Vagina (tissue), 2 donors: ENCODE results near the gene LATS1. TPM values are rescaled to one million over a fixed set of nuclear protein-coding genes. Genes with fewer than 3 reads are reported as not detected.

Source experiments
- DNase-seq, 2 donors: peaks; one replicate each; pipeline ENCODE4 v3.0.0-alpha.2; 2017; ENCODE audit errors: extremely low spot score in 2 of 2
- H3K27ac ChIP-seq: fragments of 200-600 bp; sonication (generic); one replicate; pipeline ENCODE4 v1.5.1; 2019
- H3K27me3 ChIP-seq: fragments of 200-600 bp; sonication (generic); one replicate; pipeline ENCODE4 v1.5.1; 2019
- H3K36me3 ChIP-seq, 2 donors: fragments of 200-600 bp; sonication (generic); one replicate each; pipeline ENCODE4 v1.5.1; 2017 to 2019
- H3K4me1 ChIP-seq: fragments of 200-600 bp; sonication (generic); one replicate; pipeline ENCODE4 v1.5.1; 2019
- H3K4me3 ChIP-seq, 2 donors: fragments of 200-600 bp; sonication (generic); 1 replicate in 1 of 2; 2 replicates in 1 of 2; pipeline ENCODE4 v1.5.1; 2016 to 2019
- H3K9me3 ChIP-seq: fragments of 200-600 bp; sonication (generic); one replicate; pipeline ENCODE4 v1.5.1; 2019
- CTCF ChIP-seq, 3 experiments: fragments of 450-650 bp in 2 of 3; fragments of 200-600 bp in 1 of 3; sonication (generic) in 1 of 3; IDR thresholded peaks; one replicate each; pipeline ENCODE4 v1.5.1; 2017 to 2019; ENCODE audit warnings: antibody characterized with exemption in 3 of 3, mild to moderate bottlenecking in 2 of 3, moderate library complexity in 2 of 3
- POLR2A ChIP-seq, 2 donors: fragments of 450-650 bp; IDR thresholded peaks; one replicate each; pipeline ENCODE4 v1.6.1; 2017; ENCODE audit warnings: antibody characterized with exemption in 2 of 2, mild to moderate bottlenecking in 2 of 2, moderate library complexity in 2 of 2
- POLR2AphosphoS5 ChIP-seq, 2 donors: sonication (generic); formaldehyde crosslinking; IDR thresholded peaks; one replicate each; pipeline ENCODE4 v1.9.0; 2017; ENCODE audit warnings: antibody characterized with exemption in 2 of 2, mild to moderate bottlenecking in 2 of 2, low read depth in 1 of 2; ENCODE audit not compliant: insufficient read depth in 1 of 2
- intact Hi-C: fragments of 100-400 bp; cut with DNase I; formaldehyde crosslinking; loops from one replicate; pipeline ENCODE4 v1.15.1; 2023
- total RNA-seq: library from RNA; depleted of rRNA; stranded (reverse); fragments of >200 nt; gene quantifications from one replicate; pipeline ENCODE4 v1.2.3, GENCODE V29; 2016

LATS1 gene
- total RNA-seq, 1 donor from 2014 or later: 28.0 TPM

GRCh38 chr6:149727793-149728498, 10.0 kb upstream of the LATS1 start:
- Histone ChIP-seq H3K9me3 (no peaks in the 10 kb centered on the region), H3K36me3 (peaks cover 0 to 55% of the 10 kb centered on the region in 2 donors), H3K4me1 (no peaks in the 10 kb centered on the region), H3K4me3 (no peak overlapping the region), H3K27ac (no peak overlapping the region), H3K27me3 (no peaks in the 10 kb centered on the region)
- intact Hi-C loops: no loop called here
- TF ChIP-seq CTCF (IDR thresholded peaks at IDR 0.05) (no peak), POLR2AphosphoS5 (IDR thresholded peaks at IDR 0.05; ENCODE audit: insufficient read depth in 1 of 2, low read depth in 1 of 2) (no peak), POLR2A (IDR thresholded peaks at IDR 0.05) (no peak)
- no peak for DNase-seq

GRCh38 chr6:149725785-149726184, 7.9 kb upstream of the LATS1 start:
- intact Hi-C loops: no loop called here
- no peak overlapping the region for H3K4me3 ChIP-seq
- H3K27me3 ChIP-seq: no peaks in the 10 kb centered on the region
- H3K36me3 ChIP-seq: peaks cover 0 to 36% of the 10 kb centered on the region in 2 donors
- H3K4me1 ChIP-seq: no peaks in the 10 kb centered on the region
- TF ChIP-seq CTCF (IDR thresholded peaks at IDR 0.05) (no peak), POLR2AphosphoS5 (IDR thresholded peaks at IDR 0.05; ENCODE audit: insufficient read depth in 1 of 2, low read depth in 1 of 2) (no peak), POLR2A (IDR thresholded peaks at IDR 0.05) (no peak)
- no peak for DNase-seq
- H3K9me3 ChIP-seq: no peaks in the 10 kb centered on the region
- H3K27ac ChIP-seq: no peak overlapping the region

GRCh38 chr6:149723771-149724417, 6.0 kb upstream of the LATS1 start:
- intact Hi-C loops: no loop called here
- H3K36me3 ChIP-seq: peaks cover 0 to 19% of the 10 kb centered on the region in 2 donors
- H3K4me3 ChIP-seq: no peak overlapping the region
- TF ChIP-seq CTCF (IDR thresholded peaks at IDR 0.05) (peak in 2 of 3 experiments; percentile 14 to 50), POLR2A (IDR thresholded peaks at IDR 0.05) (no peak), POLR2AphosphoS5 (IDR thresholded peaks at IDR 0.05; ENCODE audit: insufficient read depth in 1 of 2, low read depth in 1 of 2) (peak in 1 of 2 donors; percentile 58)
- peak overlapping the region; percentile 6 for H3K27ac ChIP-seq
- H3K27me3 ChIP-seq: no peaks in the 10 kb centered on the region
- no peak for DNase-seq
- H3K4me1 ChIP-seq: no peaks in the 10 kb centered on the region
- H3K9me3 ChIP-seq: no peaks in the 10 kb centered on the region

- peak overlapping the region; percentile 6 for H3K27ac ChIP-seq
- peaks cover 0 to 12% of the 10 kb centered on the region in 2 donors for H3K36me3 ChIP-seq
- TF ChIP-seq CTCF (IDR thresholded peaks at IDR 0.05): no peak
- TF ChIP-seq POLR2AphosphoS5 (IDR thresholded peaks at IDR 0.05; ENCODE audit: insufficient read depth in 1 of 2, low read depth in 1 of 2): no peak
- TF ChIP-seq POLR2A (IDR thresholded peaks at IDR 0.05): no peak
- intact Hi-C loops: no loop called here
- no peaks in the 10 kb centered on the region for H3K27me3 ChIP-seq
- H3K4me3 ChIP-seq: no peak overlapping the region
- H3K9me3 ChIP-seq: no peaks in the 10 kb centered on the region
- no peaks in the 10 kb centered on the region for H3K4me1 ChIP-seq
- DNase-seq: no peak
Measured at GRCh38 chr6:149723262-149723661, 5.4 kb upstream of the LATS1 start.

GRCh38 chr6:149719531-149719930, 1.6 kb upstream of the LATS1 start:
- intact Hi-C loops: no loop called here
- Histone ChIP-seq H3K36me3 (no peaks in the 10 kb centered on the region), H3K9me3 (no peaks in the 10 kb centered on the region), H3K27ac (no peak overlapping the region), H3K4me1 (peaks cover 24% of the 10 kb centered on the region), H3K4me3 (no peak overlapping the region), H3K27me3 (no peaks in the 10 kb centered on the region)
- no peak for TF ChIP-seq POLR2A (IDR thresholded peaks at IDR 0.05)
- no peak for TF ChIP-seq POLR2AphosphoS5 (IDR thresholded peaks at IDR 0.05; ENCODE audit: insufficient read depth in 1 of 2, low read depth in 1 of 2)
- no peak for DNase-seq
